HepG2 (cell line): ENCODE results near the gene BRD8. TPM values are rescaled to one million over a fixed set of nuclear protein-coding genes. Genes with fewer than 3 reads are reported as not detected.

ENCODE experiments used
- HNF1B ChIP-seq: sonication (generic); formaldehyde crosslinking; IDR thresholded peaks from 2 replicates; pipeline ENCODE4 v1.5.1; 2020; ENCODE audit warnings: mild to moderate bottlenecking, moderate library complexity, missing genetic modification reagents
- MXD3 ChIP-seq: IDR thresholded peaks from 2 replicates; pipeline ENCODE4 v1.6.1; 2016; ENCODE audit warnings: mild to moderate bottlenecking, missing biosample characterization, missing genetic modification reagents
- NR2F1 ChIP-seq, 2 experiments: fragments of 450-650 bp in 1 of 2; formaldehyde crosslinking in 1 of 2; IDR thresholded peaks; 2 replicates each; pipeline versions ENCODE4 v1.5.0 to v1.6.1; 2016 to 2020; ENCODE audit warnings: mild to moderate bottlenecking in 1 of 2, missing compliant biosample characterization in 1 of 2, missing genetic modification reagents in 1 of 2, moderate library complexity in 1 of 2
- RERE ChIP-seq: IDR thresholded peaks from 2 replicates; pipeline ENCODE4 v1.6.1; 2016; ENCODE audit warnings: low read depth, missing genetic modification reagents, missing compliant biosample characterization
- ZNF276 ChIP-seq: sonication (generic); formaldehyde crosslinking; IDR thresholded peaks from 2 replicates; pipeline ENCODE4 v1.4.0; 2020; ENCODE audit warnings: mild to moderate bottlenecking, low read depth, missing genetic modification reagents
- ZNF580 ChIP-seq: IDR thresholded peaks from 2 replicates; pipeline ENCODE4 v1.6.1; 2016; ENCODE audit warnings: low read depth, borderline replicate concordance
- polyA plus RNA-seq, 8 experiments: library from polyadenylated mRNA; depleted of rRNA in 3 of 8; stranded (reverse) in 7 of 8; unstranded in 1 of 8; fragments of >200 nt; fragmentation: Illumina TruSeq in 4 of 8; extraction: Trizol in 4 of 8; gene quantifications; 2 replicates each; pipeline versions ENCODE4 v1.2.1 to v1.2.3, GENCODE V29; 2011 to 2016; ENCODE audit warnings: low read depth in 4 of 8, missing spikeins in 1 of 8, mixed read lengths in 1 of 8; ENCODE audit not compliant: insufficient read depth in 1 of 8
- total RNA-seq, 5 experiments: library from RNA; depleted of rRNA; stranded (reverse); fragments of >200 nt; fragmentation: Illumina TruSeq; extraction: Trizol; gene quantifications; 2 replicates each; pipeline ENCODE4 v1.2.3, GENCODE V29; 2016; ENCODE audit warnings: low read depth in 1 of 5
- TF ChIP-seq, protein P1 (sequence below), 2 experiments: sonication (generic) in 1 of 2; formaldehyde crosslinking in 1 of 2; IDR thresholded peaks; 2 replicates each; pipeline versions ENCODE4 v1.6.1 to v1.9.0; 2014 to 2022; ENCODE audit warnings: antibody characterized with exemption in 1 of 2, borderline replicate concordance in 1 of 2, inconsistent platforms in 1 of 2, low read depth in 1 of 2, missing genetic modification reagents in 1 of 2

The BRD8 gene
- total and polyA plus RNA-seq, 2 of the 13 experiments (the other 11 are each of a cell fraction or from before 2014, with no cell fraction given): 62.5 to 71.1 TPM

GRCh38 chr5:138213161-138214029 lies 35.0 kb upstream of the BRD8 start, which contains the start of gene CDC23 (continued):
- TF ChIP-seq RERE: 0 out of 2 replicates have a peak, but pooled peaks have one; percentile 39
- TF ChIP-seq NR2F1 (CRISPR knock-in tag; IDR thresholded peaks at IDR 0.05): no peak; a peak in 2 of 4 replicates
- TF ChIP-seq, protein P1, sequence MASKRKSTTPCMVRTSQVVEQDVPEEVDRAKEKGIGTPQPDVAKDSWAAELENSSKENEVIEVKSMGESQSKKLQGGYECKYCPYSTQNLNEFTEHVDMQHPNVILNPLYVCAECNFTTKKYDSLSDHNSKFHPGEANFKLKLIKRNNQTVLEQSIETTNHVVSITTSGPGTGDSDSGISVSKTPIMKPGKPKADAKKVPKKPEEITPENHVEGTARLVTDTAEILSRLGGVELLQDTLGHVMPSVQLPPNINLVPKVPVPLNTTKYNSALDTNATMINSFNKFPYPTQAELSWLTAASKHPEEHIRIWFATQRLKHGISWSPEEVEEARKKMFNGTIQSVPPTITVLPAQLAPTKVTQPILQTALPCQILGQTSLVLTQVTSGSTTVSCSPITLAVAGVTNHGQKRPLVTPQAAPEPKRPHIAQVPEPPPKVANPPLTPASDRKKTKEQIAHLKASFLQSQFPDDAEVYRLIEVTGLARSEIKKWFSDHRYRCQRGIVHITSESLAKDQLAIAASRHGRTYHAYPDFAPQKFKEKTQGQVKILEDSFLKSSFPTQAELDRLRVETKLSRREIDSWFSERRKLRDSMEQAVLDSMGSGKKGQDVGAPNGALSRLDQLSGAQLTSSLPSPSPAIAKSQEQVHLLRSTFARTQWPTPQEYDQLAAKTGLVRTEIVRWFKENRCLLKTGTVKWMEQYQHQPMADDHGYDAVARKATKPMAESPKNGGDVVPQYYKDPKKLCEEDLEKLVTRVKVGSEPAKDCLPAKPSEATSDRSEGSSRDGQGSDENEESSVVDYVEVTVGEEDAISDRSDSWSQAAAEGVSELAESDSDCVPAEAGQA (IDR thresholded peaks at IDR 0.05; ENCODE audit: low read depth): 0 out of 2 replicates have a peak, but pooled peaks have one; percentile 25
- TF ChIP-seq, protein P1 (CRISPR knock-in tag; IDR thresholded peaks at IDR 0.05; ENCODE audit: borderline replicate concordance): no peak; the same call in 1 of the 2 replicates
- TF ChIP-seq ZNF276 (CRISPR knock-in tag): no peak
- no peak; the same call in none of the 2 replicates for TF ChIP-seq HNF1B (CRISPR knock-in tag)
- TF ChIP-seq MXD3 (CRISPR knock-in tag): no peak
- no peak for TF ChIP-seq ZNF580
